IMR-90 (cell line): ENCODE results near the gene TPSB2. TPM values are rescaled to one million over a fixed set of nuclear protein-coding genes. Genes with fewer than 3 reads are reported as not detected.

Experiments used
- ATAC-seq: fragments of 200-7000 bp; cut with Tn5 transposase; 2 replicates; pipeline ENCODE4 v1.9.1; 2020; ENCODE audit warnings: low read depth, mild to moderate bottlenecking, moderate library complexity
- BruUV-seq: library from RNA; stranded (reverse); fragments of 400-500 nt; replicated peaks from 2 replicates; lab custom pipeline; 2021; lab: Mats Ljungman, UMichigan
- CTCF ChIA-PET: fragments of 300-600 bp; formaldehyde crosslinking; extraction: SDS; loops from one replicate; lab custom pipeline; 2021; ENCODE audit warnings: antibody characterized with exemption; lab: Yijun Ruan, JAX
- POLR2A ChIA-PET: fragments of 300-600 bp; sonication (Branson Sonifier 250); formaldehyde crosslinking; loops from one replicate; lab custom pipeline; 2022; ENCODE audit warnings: antibody characterized with exemption; ENCODE audit not compliant: unreplicated experiment; lab: Charles Lee
- DNase-seq: peaks from one replicate; pipeline ENCODE4 v3.0.0; 2013
- H2AFZ ChIP-seq: replicated peaks from 2 replicates; pipeline ENCODE3; 2013; ENCODE audit warnings: low read length, mild to moderate bottlenecking; ENCODE audit not compliant: poor library complexity
- H2AK5ac ChIP-seq: 2 replicates; pipeline ENCODE4 v1.6.1; 2013; ENCODE audit warnings: low read depth, low read length, inconsistent platforms
- H2AK9ac ChIP-seq: replicated peaks from 2 replicates; pipeline ENCODE3; 2013; ENCODE audit warnings: mild to moderate bottlenecking, low read depth, low read length, moderate library complexity; ENCODE audit not compliant: poor library complexity
- H2BK120ac ChIP-seq: 2 replicates; pipeline ENCODE4 v1.6.1; 2013; ENCODE audit warnings: low read depth, low read length, inconsistent platforms
- H2BK15ac ChIP-seq: 3 replicates; pipeline ENCODE4 v1.6.1; 2013; ENCODE audit warnings: low read depth, low read length, inconsistent platforms
- H2BK20ac ChIP-seq: 2 replicates; pipeline ENCODE4 v1.6.1; 2013; ENCODE audit warnings: low read depth, mild to moderate bottlenecking, inconsistent platforms, low read length, moderate library complexity
- H2BK5ac ChIP-seq: 2 replicates; pipeline ENCODE4 v1.6.1; 2013; ENCODE audit warnings: mild to moderate bottlenecking, low read depth, low read length, inconsistent platforms; ENCODE audit not compliant: poor library complexity, severe bottlenecking
- H3K14ac ChIP-seq: replicated peaks from 2 replicates; pipeline ENCODE4 v1.6.1; 2013; ENCODE audit warnings: low read depth, low read length, inconsistent platforms
- H3K18ac ChIP-seq: 2 replicates; pipeline ENCODE4 v1.6.1; 2013; ENCODE audit warnings: low read depth, low read length, control low read depth
- H3K23ac ChIP-seq: 2 replicates; pipeline ENCODE4 v1.6.1; 2013; ENCODE audit warnings: low read depth, low read length, inconsistent platforms
- H3K27ac ChIP-seq: 2 replicates; pipeline ENCODE4 v1.5.1; 2013; ENCODE audit warnings: mild to moderate bottlenecking, control low read depth, low read length; ENCODE audit not compliant: insufficient read depth
- H3K27me3 ChIP-seq: 2 replicates; pipeline ENCODE4 v1.6.1; 2013; ENCODE audit warnings: low read length; ENCODE audit not compliant: control insufficient read depth, insufficient read depth
- H3K36me3 ChIP-seq: 2 replicates; pipeline ENCODE4 v1.6.1; 2013; ENCODE audit warnings: low read length, mixed read lengths; ENCODE audit not compliant: control insufficient read depth, insufficient read depth
- H3K4ac ChIP-seq: 2 replicates; pipeline ENCODE4 v1.6.1; 2013; ENCODE audit warnings: low read depth, low read length, inconsistent platforms
- H3K4me1 ChIP-seq: 2 replicates; pipeline ENCODE4 v1.6.1; 2013; ENCODE audit warnings: low read length, mixed read lengths; ENCODE audit not compliant: control insufficient read depth, insufficient read depth
- H3K4me2 ChIP-seq: 2 replicates; pipeline ENCODE4 v1.6.1; 2013; ENCODE audit warnings: low read depth, mild to moderate bottlenecking, control low read depth, low read length, moderate library complexity
- H3K4me3 ChIP-seq: 2 replicates; pipeline ENCODE4 v1.5.1; 2013; ENCODE audit warnings: low read depth, mild to moderate bottlenecking, control low read depth, low read length, moderate library complexity; ENCODE audit not compliant: insufficient read depth
- H3K56ac ChIP-seq: 2 replicates; pipeline ENCODE4 v1.6.1; 2013; ENCODE audit warnings: low read length, inconsistent platforms; ENCODE audit not compliant: insufficient read depth; ENCODE audit errors: extremely low read depth
- H3K79me1 ChIP-seq, 2 experiments: 2 replicates each; pipeline ENCODE4 v1.6.1; 2013; ENCODE audit warnings: low read length in 2 of 2, inconsistent platforms in 1 of 2, low read depth in 1 of 2
- H3K9ac ChIP-seq: 2 replicates; pipeline ENCODE4 v1.6.1; 2013; ENCODE audit warnings: low read depth, low read length, control low read depth
- H3K9me1 ChIP-seq: 2 replicates; pipeline ENCODE4 v1.6.1; 2013; ENCODE audit warnings: low read length, inconsistent platforms; ENCODE audit not compliant: insufficient read depth
- H3K9me3 ChIP-seq: 2 replicates; pipeline ENCODE4 v1.6.1; 2013; ENCODE audit warnings: low read length; ENCODE audit not compliant: control insufficient read depth, insufficient read depth
- H4K20me1 ChIP-seq: 2 replicates; pipeline ENCODE4 v1.6.1; 2013; ENCODE audit warnings: low read length, inconsistent platforms; ENCODE audit not compliant: insufficient read depth
- H4K5ac ChIP-seq: 2 replicates; pipeline ENCODE4 v1.6.1; 2013; ENCODE audit warnings: mild to moderate bottlenecking, low read depth, low read length, control low read depth
- H4K8ac ChIP-seq, 2 experiments: 2 replicates each; pipeline ENCODE4 v1.6.1; 2013; ENCODE audit warnings: low read depth in 2 of 2, low read length in 2 of 2, control low read depth in 1 of 2, inconsistent platforms in 1 of 2
- H4K91ac ChIP-seq: 2 replicates; pipeline ENCODE4 v1.6.1; 2013; ENCODE audit warnings: low read depth, low read length, inconsistent platforms; ENCODE audit not compliant: insufficient read depth
- BHLHE40 ChIP-seq: fragments of 150-350 bp; IDR thresholded peaks from 2 replicates; pipeline ENCODE4 v1.6.1; 2016; ENCODE audit warnings: mild to moderate bottlenecking, low read depth, low read length
- CEBPB ChIP-seq: IDR thresholded peaks from 2 replicates; pipeline ENCODE4 v1.6.1; 2012; ENCODE audit warnings: low read depth, low read length, improper control_type of control experiment
- FOS ChIP-seq: fragments of 150-350 bp; IDR thresholded peaks from 2 replicates; pipeline ENCODE4 v1.6.1; 2016; ENCODE audit warnings: low read depth, low read length
- MAFK ChIP-seq: IDR thresholded peaks from 2 replicates; pipeline ENCODE4 v1.6.1; 2012; ENCODE audit warnings: low read depth, low read length, improper control_type of control experiment
- MAZ ChIP-seq: IDR thresholded peaks from 2 replicates; pipeline ENCODE4 v1.6.1; 2012; ENCODE audit warnings: low read depth, mild to moderate bottlenecking, low read length, improper control_type of control experiment, moderate library complexity, borderline replicate concordance
- MXI1 ChIP-seq: IDR thresholded peaks from 2 replicates; pipeline ENCODE4 v1.6.1; 2012; ENCODE audit warnings: low read depth, mild to moderate bottlenecking, low read length, moderate library complexity, borderline replicate concordance
- NFE2L2 ChIP-seq: fragments of 150-350 bp; IDR thresholded peaks from 2 replicates; pipeline ENCODE4 v1.6.1; 2016; ENCODE audit warnings: low read depth, mild to moderate bottlenecking, low read length
- POLR2A ChIP-seq: IDR thresholded peaks from 2 replicates; pipeline ENCODE4 v1.6.1; 2012; ENCODE audit warnings: mild to moderate bottlenecking, low read depth, low read length
- RAD21 ChIP-seq: IDR thresholded peaks from 2 replicates; pipeline ENCODE4 v1.6.1; 2012; ENCODE audit warnings: low read length, improper control_type of control experiment
- RCOR1 ChIP-seq: IDR thresholded peaks from 2 replicates; pipeline ENCODE4 v1.6.1; 2012; ENCODE audit warnings: mild to moderate bottlenecking, low read length, improper control_type of control experiment; ENCODE audit not compliant: insufficient replicate concordance
- RFX5 ChIP-seq: IDR thresholded peaks from 2 replicates; pipeline ENCODE4 v1.8.0; 2012; ENCODE audit warnings: low read depth, mild to moderate bottlenecking, low read length, moderate library complexity
- SMC3 ChIP-seq: fragments of 150-350 bp; IDR thresholded peaks from 2 replicates; pipeline ENCODE4 v1.6.1; 2016; ENCODE audit warnings: low read depth, mild to moderate bottlenecking, antibody characterized with exemption, low read length, moderate library complexity
- WGBS, 2 experiments: methylation state at CpG; one replicate each; pipeline versions ENCODE4 v1.1.5 to v1.1.7; 2013; ENCODE audit warnings: missing lambda C conversion rate in 2 of 2; ENCODE audit not compliant: insufficient read length in 1 of 2; ENCODE audit errors: extremely low coverage in 2 of 2; 5-methylcytosine and 5-hydroxymethylcytosine counted together
- dilution Hi-C: fragments of 300-500 bp; cut with HindIII; formaldehyde crosslinking; loops from one replicate; pipeline ENCODE4 v1.14.3; 2018; ENCODE audit warnings: low sequenced_read_pairs; ENCODE audit not compliant: unreplicated experiment
- in situ Hi-C: fragments of 300-500 bp; cut with MboI; formaldehyde crosslinking; loops from 3 replicates; pipeline ENCODE4 v1.14.3; 2019; ENCODE audit warnings: low sequenced_read_pairs, inconsistent platforms, mixed read lengths
- intact Hi-C: fragments of 100-400 bp; cut with micrococcal nuclease; formaldehyde crosslinking; loops from 2 replicates; pipeline ENCODE4 v1.10.0; 2022
- polyA plus RNA-seq, 3 experiments: library from polyadenylated mRNA; depleted of rRNA; stranded (reverse); fragments of >200 nt; gene quantifications; 2 replicates each; pipeline ENCODE4 v1.2.3, GENCODE V29; 2012; ENCODE audit warnings: low replicate concordance in 1 of 3
- total RNA-seq: library from RNA; depleted of rRNA; stranded (reverse); fragments of >200 nt; gene quantifications from 2 replicates; pipeline ENCODE4 v1.2.3, GENCODE V29; 2012
- TF ChIP-seq, protein P1 (sequence below): conservative IDR thresholded peaks from 2 replicates; pipeline ENCODE4 v1.5.1; 2012; ENCODE audit warnings: mild to moderate bottlenecking, low read depth, low read length, improper control_type of control experiment
- TF ChIP-seq, protein P2 (sequence below): fragments of 150-350 bp; IDR thresholded peaks from 2 replicates; pipeline ENCODE4 v1.6.1; 2016; ENCODE audit warnings: low read depth, mild to moderate bottlenecking, low read length, moderate library complexity, borderline replicate concordance
- TF ChIP-seq, protein P3 (sequence below): fragments of 150-350 bp; IDR thresholded peaks from 2 replicates; pipeline ENCODE4 v1.6.1; 2017; ENCODE audit warnings: mild to moderate bottlenecking, antibody characterized with exemption, low read length, low read depth

The TPSB2 gene
- total and polyA plus RNA-seq, 2 of the 4 experiments (the other 2 are of a cell fraction), result not detected

DNA sequence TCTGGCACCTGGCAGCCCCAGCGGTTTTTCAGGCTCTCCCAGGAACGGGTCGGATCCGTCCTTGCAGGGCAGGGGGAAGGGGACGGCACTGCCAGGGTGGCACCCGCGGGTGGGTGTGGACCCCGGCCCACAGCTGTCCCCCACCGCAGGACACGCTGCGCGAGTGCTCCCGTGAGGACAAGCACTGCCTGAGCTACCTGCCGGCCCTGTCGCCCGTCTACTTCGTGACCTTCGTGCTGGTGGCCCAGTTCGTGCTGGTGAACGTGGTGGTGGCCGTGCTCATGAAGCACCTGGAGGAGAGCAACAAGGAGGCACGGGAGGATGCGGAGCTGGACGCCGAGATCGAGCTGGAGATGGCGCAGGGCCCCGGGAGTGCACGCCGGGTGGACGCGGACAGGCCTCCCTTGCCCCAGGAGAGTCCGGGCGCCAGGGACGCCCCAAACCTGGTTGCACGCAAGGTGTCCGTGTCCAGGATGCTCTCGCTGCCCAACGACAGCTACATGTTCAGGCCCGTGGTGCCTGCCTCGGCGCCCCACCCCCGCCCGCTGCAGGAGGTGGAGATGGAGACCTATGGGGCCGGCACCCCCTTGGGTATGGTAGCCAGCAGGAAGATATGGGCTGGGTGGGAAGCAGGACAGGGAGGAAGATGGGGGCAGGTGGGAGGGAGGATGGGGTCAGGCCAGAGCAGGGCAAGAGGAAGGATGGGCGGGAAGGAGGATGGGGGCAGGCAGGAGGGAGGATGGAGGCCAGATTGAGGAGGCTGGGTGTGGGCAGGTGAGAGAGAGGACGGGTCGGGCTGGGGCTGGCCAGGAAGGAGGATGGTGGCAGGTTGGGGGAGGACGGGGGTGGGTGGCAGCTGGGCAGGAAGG is 11.7 kb downstream of the TPSB2 start:
- H3K9ac ChIP-seq, result no peak overlapping the region
- intact Hi-C loops, result no loop called here
- no peaks in the 10 kb centered on the region for H3K79me1 ChIP-seq
- no peak overlapping the region for H4K91ac ChIP-seq
- no peaks in the 10 kb centered on the region for H3K27me3 ChIP-seq
- no peaks in the 10 kb centered on the region for H4K20me1 ChIP-seq
- no peak overlapping the region for H3K14ac ChIP-seq
- dilution Hi-C loops, result no loop called here
- no peak overlapping the region for H3K18ac ChIP-seq
- H4K8ac ChIP-seq, result no peak overlapping the region
- in situ Hi-C loops, result loop anchor here (25.0 kb wide), 1 partner anchor 406 kb away; the partner anchor contains the start of gene GNG13
- POLR2A ChIA-PET, result no interaction called here
- no peak overlapping the region for H2AK9ac ChIP-seq
- H2AK5ac ChIP-seq, result no peak overlapping the region
- H3K4me2 ChIP-seq, result no peak overlapping the region
- H3K4me1 ChIP-seq, result no peaks in the 10 kb centered on the region
- H3K4ac ChIP-seq, result no peak overlapping the region
- no peak overlapping the region for H2BK5ac ChIP-seq
- H3K56ac ChIP-seq, result no peak overlapping the region
- no peaks in the 10 kb centered on the region for H3K9me1 ChIP-seq
- ATAC-seq (no peak), DNase-seq (no peak)
- no peak overlapping the region for H3K4me3 ChIP-seq
- H2BK15ac ChIP-seq, result no peak overlapping the region
- H3K23ac ChIP-seq, result no peak overlapping the region
- no peak overlapping the region for H2BK120ac ChIP-seq
- peaks cover 2% of the 10 kb centered on the region; the same call in 1 of the 2 replicates for H3K36me3 ChIP-seq
- BruUV-seq, result no TSS peak
- no peaks in the 10 kb centered on the region for H3K9me3 ChIP-seq
- 85% methylated on average over 24 of the region's 49 CpGs; no CpG with 5 or more reads in 1 of the 2 experiments for WGBS, 2 experiments
- H2AFZ ChIP-seq, result peak overlapping the region; percentile 11
- H2BK20ac ChIP-seq, result no peak overlapping the region
- no peak overlapping the region for H4K5ac ChIP-seq
- H3K27ac ChIP-seq, result no peak overlapping the region
- CTCF ChIA-PET, result no interaction called here
- no peak for TF ChIP-seq SMC3
- TF ChIP-seq FOS, result no peak
- no peak for TF ChIP-seq MXI1
- TF ChIP-seq RAD21, result no peak
- no peak for TF ChIP-seq RCOR1
- TF ChIP-seq POLR2A, result no peak
- TF ChIP-seq, protein P1, sequence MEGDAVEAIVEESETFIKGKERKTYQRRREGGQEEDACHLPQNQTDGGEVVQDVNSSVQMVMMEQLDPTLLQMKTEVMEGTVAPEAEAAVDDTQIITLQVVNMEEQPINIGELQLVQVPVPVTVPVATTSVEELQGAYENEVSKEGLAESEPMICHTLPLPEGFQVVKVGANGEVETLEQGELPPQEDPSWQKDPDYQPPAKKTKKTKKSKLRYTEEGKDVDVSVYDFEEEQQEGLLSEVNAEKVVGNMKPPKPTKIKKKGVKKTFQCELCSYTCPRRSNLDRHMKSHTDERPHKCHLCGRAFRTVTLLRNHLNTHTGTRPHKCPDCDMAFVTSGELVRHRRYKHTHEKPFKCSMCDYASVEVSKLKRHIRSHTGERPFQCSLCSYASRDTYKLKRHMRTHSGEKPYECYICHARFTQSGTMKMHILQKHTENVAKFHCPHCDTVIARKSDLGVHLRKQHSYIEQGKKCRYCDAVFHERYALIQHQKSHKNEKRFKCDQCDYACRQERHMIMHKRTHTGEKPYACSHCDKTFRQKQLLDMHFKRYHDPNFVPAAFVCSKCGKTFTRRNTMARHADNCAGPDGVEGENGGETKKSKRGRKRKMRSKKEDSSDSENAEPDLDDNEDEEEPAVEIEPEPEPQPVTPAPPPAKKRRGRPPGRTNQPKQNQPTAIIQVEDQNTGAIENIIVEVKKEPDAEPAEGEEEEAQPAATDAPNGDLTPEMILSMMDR, result no peak
- no peak for TF ChIP-seq NFE2L2
- no peak for TF ChIP-seq MAFK
- no peak for TF ChIP-seq BHLHE40
- TF ChIP-seq MAZ, result no peak
- no peak for TF ChIP-seq RFX5
- TF ChIP-seq CEBPB, result no peak
- TF ChIP-seq, protein P2, sequence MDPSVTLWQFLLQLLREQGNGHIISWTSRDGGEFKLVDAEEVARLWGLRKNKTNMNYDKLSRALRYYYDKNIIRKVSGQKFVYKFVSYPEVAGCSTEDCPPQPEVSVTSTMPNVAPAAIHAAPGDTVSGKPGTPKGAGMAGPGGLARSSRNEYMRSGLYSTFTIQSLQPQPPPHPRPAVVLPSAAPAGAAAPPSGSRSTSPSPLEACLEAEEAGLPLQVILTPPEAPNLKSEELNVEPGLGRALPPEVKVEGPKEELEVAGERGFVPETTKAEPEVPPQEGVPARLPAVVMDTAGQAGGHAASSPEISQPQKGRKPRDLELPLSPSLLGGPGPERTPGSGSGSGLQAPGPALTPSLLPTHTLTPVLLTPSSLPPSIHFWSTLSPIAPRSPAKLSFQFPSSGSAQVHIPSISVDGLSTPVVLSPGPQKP, result no peak
- TF ChIP-seq, protein P3, sequence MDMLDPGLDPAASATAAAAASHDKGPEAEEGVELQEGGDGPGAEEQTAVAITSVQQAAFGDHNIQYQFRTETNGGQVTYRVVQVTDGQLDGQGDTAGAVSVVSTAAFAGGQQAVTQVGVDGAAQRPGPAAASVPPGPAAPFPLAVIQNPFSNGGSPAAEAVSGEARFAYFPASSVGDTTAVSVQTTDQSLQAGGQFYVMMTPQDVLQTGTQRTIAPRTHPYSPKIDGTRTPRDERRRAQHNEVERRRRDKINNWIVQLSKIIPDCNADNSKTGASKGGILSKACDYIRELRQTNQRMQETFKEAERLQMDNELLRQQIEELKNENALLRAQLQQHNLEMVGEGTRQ, result no peak
